Thoracic aorta (tissue), 2 donors: ENCODE data around the gene CUX1. TPM values are rescaled to one million over a fixed set of nuclear protein-coding genes. Genes with fewer than 3 reads are reported as not detected.

Source experiments
- ATAC-seq: fragments of 150-250 bp; one replicate; pipeline ENCODE4 v1.8.0; 2017; ENCODE audit warnings: low read depth; ENCODE audit not compliant: insufficient number of reproducible peaks, low FRiP score
- DNase-seq: peaks from one replicate; pipeline ENCODE4 v3.0.0-alpha.2; 2020; ENCODE audit warnings: low spot score
- H3K27ac ChIP-seq, 2 donors: fragments of 200-600 bp; sonication (generic); 1 replicate in 1 of 2; 2 replicates in 1 of 2; pipeline ENCODE4 v1.5.1; 2016; ENCODE audit warnings: mild to moderate bottlenecking in 2 of 2, moderate library complexity in 2 of 2
- H3K27me3 ChIP-seq: fragments of 200-600 bp; sonication (generic); replicated peaks from 2 replicates; pipeline ENCODE4 v1.6.0; 2016; ENCODE audit warnings: mild to moderate bottlenecking; ENCODE audit not compliant: insufficient read depth
- H3K36me3 ChIP-seq: fragments of 200-600 bp; sonication (generic); one replicate; pipeline ENCODE4 v1.5.1; 2016
- H3K4me1 ChIP-seq, 2 donors: fragments of 200-600 bp; sonication (generic); 1 replicate in 1 of 2; 2 replicates in 1 of 2; pipeline versions ENCODE4 v1.5.1 to v1.6.0; 2016; ENCODE audit warnings: low read depth in 2 of 2, mild to moderate bottlenecking in 1 of 2; ENCODE audit not compliant: control insufficient read depth in 1 of 2
- H3K4me3 ChIP-seq: fragments of 200-600 bp; sonication (generic); 2 replicates; pipeline ENCODE4 v1.5.1; 2016; ENCODE audit warnings: mild to moderate bottlenecking
- H3K9me3 ChIP-seq: fragments of 200-600 bp; sonication (generic); 2 replicates; pipeline ENCODE4 v1.5.1; 2016
- total RNA-seq, 2 donors: library from RNA; depleted of rRNA; stranded (reverse); fragments of >200 nt; gene quantifications; one replicate each; pipeline versions ENCODE4 v1.1.0 to v1.2.3, GENCODE V29; 2016
- TF ChIP-seq, protein P1 (sequence below): fragments of 200-600 bp; sonication (generic); IDR thresholded peaks from one replicate; pipeline ENCODE4 v1.5.1; 2019; ENCODE audit warnings: antibody characterized with exemption

CUX1 gene
- total RNA-seq, 2 donors from 2014 or later = 85.0 to 179 TPM

GRCh38 chr7:102120666-102121195 is 303.3 kb downstream of the CUX1 start:
- Histone ChIP-seq H3K27me3 (no peaks in the 10 kb centered on the region), H3K27ac (no peak overlapping the region), H3K9me3 (no peaks in the 10 kb centered on the region), H3K4me1 (peaks cover 10 to 19% of the 10 kb centered on the region in 2 donors), H3K4me3 (no peak overlapping the region), H3K36me3 (peaks cover 3% of the 10 kb centered on the region)
- DNase-seq = no peak
- TF ChIP-seq, protein P1, sequence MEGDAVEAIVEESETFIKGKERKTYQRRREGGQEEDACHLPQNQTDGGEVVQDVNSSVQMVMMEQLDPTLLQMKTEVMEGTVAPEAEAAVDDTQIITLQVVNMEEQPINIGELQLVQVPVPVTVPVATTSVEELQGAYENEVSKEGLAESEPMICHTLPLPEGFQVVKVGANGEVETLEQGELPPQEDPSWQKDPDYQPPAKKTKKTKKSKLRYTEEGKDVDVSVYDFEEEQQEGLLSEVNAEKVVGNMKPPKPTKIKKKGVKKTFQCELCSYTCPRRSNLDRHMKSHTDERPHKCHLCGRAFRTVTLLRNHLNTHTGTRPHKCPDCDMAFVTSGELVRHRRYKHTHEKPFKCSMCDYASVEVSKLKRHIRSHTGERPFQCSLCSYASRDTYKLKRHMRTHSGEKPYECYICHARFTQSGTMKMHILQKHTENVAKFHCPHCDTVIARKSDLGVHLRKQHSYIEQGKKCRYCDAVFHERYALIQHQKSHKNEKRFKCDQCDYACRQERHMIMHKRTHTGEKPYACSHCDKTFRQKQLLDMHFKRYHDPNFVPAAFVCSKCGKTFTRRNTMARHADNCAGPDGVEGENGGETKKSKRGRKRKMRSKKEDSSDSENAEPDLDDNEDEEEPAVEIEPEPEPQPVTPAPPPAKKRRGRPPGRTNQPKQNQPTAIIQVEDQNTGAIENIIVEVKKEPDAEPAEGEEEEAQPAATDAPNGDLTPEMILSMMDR = no peak
- no peak for ATAC-seq

GRCh38 chr7:102122026-102122425 is 304.6 kb downstream of the CUX1 start:
- no peak overlapping the region for H3K4me3 ChIP-seq
- H3K27me3 ChIP-seq = no peaks in the 10 kb centered on the region
- peaks cover 10 to 19% of the 10 kb centered on the region in 2 donors for H3K4me1 ChIP-seq
- TF ChIP-seq, protein P1 = no peak
- DNase-seq (no peak), ATAC-seq (no peak)
- peaks cover 3% of the 10 kb centered on the region for H3K36me3 ChIP-seq
- no peak overlapping the region for H3K27ac ChIP-seq
- H3K9me3 ChIP-seq = no peaks in the 10 kb centered on the region

DNA sequence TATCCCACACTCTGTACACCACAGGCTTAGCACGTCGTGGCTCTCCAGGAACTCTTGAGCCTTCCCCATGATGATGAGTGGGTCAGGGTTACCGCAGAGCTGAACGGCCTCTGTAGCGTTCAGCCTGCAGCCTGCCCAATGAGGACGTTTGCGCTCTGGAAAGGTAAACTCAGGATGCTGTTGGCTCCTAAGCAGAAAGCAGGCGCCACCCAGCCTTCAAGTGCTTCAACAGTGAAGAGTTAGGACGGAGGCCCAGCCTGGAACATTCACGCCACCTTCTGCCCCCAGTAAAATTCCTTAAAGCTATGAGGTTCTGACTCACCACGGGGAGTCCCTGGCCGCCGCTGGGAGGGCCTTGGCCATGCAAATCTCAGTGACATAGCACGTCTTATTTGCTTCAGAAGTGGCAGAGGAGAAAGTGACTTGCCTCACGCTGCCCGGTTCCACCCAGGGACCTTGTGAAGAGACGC is 307.7 kb downstream of the CUX1 start:
- peak; percentile 49 for DNase-seq

GRCh38 chr7:102128303-102128702 is 310.9 kb downstream of the CUX1 start:
- no peaks in the 10 kb centered on the region for H3K27me3 ChIP-seq
- H3K9me3 ChIP-seq = no peaks in the 10 kb centered on the region
- ATAC-seq (no peak), DNase-seq (no peak)
- H3K36me3 ChIP-seq = peaks cover 3% of the 10 kb centered on the region
- TF ChIP-seq, protein P1 = no peak
- peaks cover 5 to 6% of the 10 kb centered on the region in 2 donors for H3K4me1 ChIP-seq
- no peak overlapping the region for H3K4me3 ChIP-seq
- no peak overlapping the region for H3K27ac ChIP-seq

More for the DNA sequence above, 307.7 kb downstream of the CUX1 start:
- Histone ChIP-seq H3K27ac (peak overlapping the region in 1 of 2 donors; percentile 73), H3K4me3 (peak overlapping the region; percentile 43), H3K27me3 (no peaks in the 10 kb centered on the region), H3K9me3 (no peaks in the 10 kb centered on the region), H3K36me3 (peaks cover 3% of the 10 kb centered on the region), H3K4me1 (peaks cover 10 to 19% of the 10 kb centered on the region in 2 donors)
- TF ChIP-seq, protein P1 = peak; percentile 14
- ATAC-seq = peak; percentile 86

GRCh38 chr7:102129636-102130370 is 312.4 kb downstream of the CUX1 start:
- TF ChIP-seq, protein P1 = no peak
- H3K4me3 ChIP-seq = no peak overlapping the region
- ATAC-seq (no peak), DNase-seq (no peak)
- H3K27ac ChIP-seq = no peak overlapping the region
- H3K36me3 ChIP-seq = no peaks in the 10 kb centered on the region
- H3K4me1 ChIP-seq = peaks cover 9 to 10% of the 10 kb centered on the region in 2 donors
- no peaks in the 10 kb centered on the region for H3K9me3 ChIP-seq
- H3K27me3 ChIP-seq = no peaks in the 10 kb centered on the region
